ENCODE measurements around the gene KRT77.
"Not testable (repeated sequence)": the region's sequence is repeated elsewhere in the genome, so short reads cannot be mapped to it uniquely, and the experiment has no call there.

Gene KRT77

GRCh38 chr12:52677671-52678070 lies 25.7 kb downstream of the KRT77 start:
- no peak for DNase-seq (ENCODE audit: low read depth in 2 of 3, low spot score in 2 of 3)

- DNase-seq (ENCODE audit: low read depth in 2 of 3, low spot score in 2 of 3): no peak
These were observed 26.2 kb downstream of the KRT77 start for GRCh38 chr12:52677126-52677525.

GRCh38 chr12:52676163-52676562 lies 27.2 kb downstream of the KRT77 start:
- no peak for DNase-seq (ENCODE audit: low read depth in 2 of 3, low spot score in 2 of 3)

- no peak for DNase-seq (ENCODE audit: low read depth in 2 of 3, low spot score in 2 of 3)
These were observed 28.0 kb downstream of the KRT77 start for GRCh38 chr12:52675301-52675701.

- DNase-seq (ENCODE audit: low read depth in 2 of 3, low spot score in 2 of 3): no peak
These were observed 28.9 kb downstream of the KRT77 start for GRCh38 chr12:52674433-52674775.

- no peak for DNase-seq (ENCODE audit: low read depth in 2 of 3, low spot score in 2 of 3)
These were observed 29.5 kb downstream of the KRT77 start for GRCh38 chr12:52673713-52674432.

GRCh38 chr12:52673217-52673616 lies 30.1 kb downstream of the KRT77 start:
- DNase-seq (ENCODE audit: low read depth in 2 of 3, low spot score in 2 of 3): no peak

GRCh38 chr12:52672321-52672933 lies 30.9 kb downstream of the KRT77 start:
- no peak for DNase-seq (ENCODE audit: low read depth in 2 of 3, low spot score in 2 of 3)

GRCh38 chr12:52670961-52671360 lies 32.4 kb downstream of the KRT77 start:
- no peak for DNase-seq (ENCODE audit: low read depth in 2 of 3, low spot score in 2 of 3)

GRCh38 chr12:52670506-52670905 lies 32.8 kb downstream of the KRT77 start:
- no peak for DNase-seq (ENCODE audit: low read depth in 2 of 3, low spot score in 2 of 3)

- DNase-seq (ENCODE audit: low read depth in 2 of 3, low spot score in 2 of 3): not testable (repeated sequence)
These were observed 33.4 kb downstream of the KRT77 start for GRCh38 chr12:52669941-52670340.

GRCh38 chr12:52669426-52669825 lies 33.9 kb downstream of the KRT77 start:
- no peak for DNase-seq (ENCODE audit: low read depth in 2 of 3, low spot score in 2 of 3)

- no peak for DNase-seq (ENCODE audit: low read depth in 2 of 3, low spot score in 2 of 3)
These were observed 35.4 kb downstream of the KRT77 start for GRCh38 chr12:52667931-52668330.

GRCh38 chr12:52667509-52667908 lies 35.8 kb downstream of the KRT77 start:
- DNase-seq (ENCODE audit: low read depth in 2 of 3, low spot score in 2 of 3): no peak

GRCh38 chr12:52666471-52666870 lies 36.9 kb downstream of the KRT77 start:
- no peak for DNase-seq (ENCODE audit: low read depth in 2 of 3, low spot score in 2 of 3)

GRCh38 chr12:52663420-52663819 lies 39.9 kb downstream of the KRT77 start:
- no peak for DNase-seq (ENCODE audit: low read depth in 2 of 3, low spot score in 2 of 3)

GRCh38 chr12:52662918-52663229 lies 40.5 kb downstream of the KRT77 start:
- no peak for DNase-seq (ENCODE audit: low read depth in 2 of 3, low spot score in 2 of 3)

GRCh38 chr12:52662093-52662917 lies 41.0 kb downstream of the KRT77 start:
- DNase-seq (ENCODE audit: low read depth in 2 of 3, low spot score in 2 of 3): no peak

GRCh38 chr12:52661668-52662067 lies 41.7 kb downstream of the KRT77 start:
- no peak for DNase-seq (ENCODE audit: low read depth in 2 of 3, low spot score in 2 of 3)

- no peak for DNase-seq (ENCODE audit: low read depth in 2 of 3, low spot score in 2 of 3)
These were observed 42.3 kb downstream of the KRT77 start for GRCh38 chr12:52660934-52661499.

GRCh38 chr12:52659951-52660350 lies 43.4 kb downstream of the KRT77 start:
- no peak for DNase-seq (ENCODE audit: low read depth in 2 of 3, low spot score in 2 of 3)

- DNase-seq (ENCODE audit: low read depth in 2 of 3, low spot score in 2 of 3): no peak
These were observed 43.9 kb downstream of the KRT77 start for GRCh38 chr12:52659395-52659794.

All from activated CD8-positive, alpha-beta memory T cell treated with anti-CD3 and anti-CD28 coated beads for 48 hours (primary cell).